NCI-H510A treated with DMSO at 0.1 percent for 48 hours (cell line): Measurements from ENCODE around the gene ZCCHC24.
A peak's percentile ranks its signal among the peaks of the same experiment; 100 is the strongest.

Experiments used
- DNase-seq: peaks from one replicate; lab custom pipeline; 2025; lab: John Stamatoyannopoulos, UW

The ZCCHC24 gene

GRCh38 chr10:79360499-79361342, 84.7 kb downstream of the ZCCHC24 start:
- DNase-seq, result no peak

DNA sequence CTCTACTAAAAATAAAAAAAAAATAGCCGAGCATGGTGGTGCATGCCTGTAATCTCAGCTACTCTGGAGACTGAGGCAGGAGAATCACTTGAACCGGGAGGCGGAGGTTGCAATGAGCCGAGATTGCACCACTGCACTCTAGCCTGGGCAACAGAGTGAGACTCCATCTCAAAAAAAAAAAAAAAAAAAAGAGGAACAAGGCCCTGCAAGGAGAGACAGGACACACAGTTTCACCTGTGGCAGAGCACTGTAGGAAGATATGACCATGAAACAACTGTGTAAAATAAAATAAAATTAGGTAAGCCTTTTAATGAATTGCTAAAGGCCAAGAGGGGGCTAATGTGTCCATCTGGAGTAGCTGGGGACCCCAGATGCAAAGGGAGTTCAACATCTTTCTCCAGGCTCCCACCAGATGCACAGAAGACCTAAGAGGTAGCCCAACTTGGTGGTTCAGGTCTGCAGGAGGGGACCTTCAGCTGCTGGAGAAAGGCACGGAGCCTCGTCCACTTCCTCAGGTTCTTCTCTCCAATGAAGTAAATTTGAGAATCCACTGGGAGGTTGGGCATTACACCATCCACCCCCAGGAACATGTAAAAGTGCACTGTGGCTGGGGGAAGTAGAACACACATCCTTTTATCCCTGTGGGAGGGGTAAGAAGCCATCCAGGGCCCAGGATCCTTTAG, 85.5 kb downstream of the ZCCHC24 start:
- no peak for DNase-seq

GRCh38 chr10:79358811-79359210, 86.6 kb downstream of the ZCCHC24 start:
- DNase-seq, result no peak

- DNase-seq, result no peak
Observed at GRCh38 chr10:79357180-79357579, 88.2 kb downstream of the ZCCHC24 start.

GRCh38 chr10:79356104-79356503, 89.3 kb downstream of the ZCCHC24 start:
- DNase-seq, result no peak

- DNase-seq, result no peak
Observed at GRCh38 chr10:79355420-79356017, 89.9 kb downstream of the ZCCHC24 start.

DNA sequence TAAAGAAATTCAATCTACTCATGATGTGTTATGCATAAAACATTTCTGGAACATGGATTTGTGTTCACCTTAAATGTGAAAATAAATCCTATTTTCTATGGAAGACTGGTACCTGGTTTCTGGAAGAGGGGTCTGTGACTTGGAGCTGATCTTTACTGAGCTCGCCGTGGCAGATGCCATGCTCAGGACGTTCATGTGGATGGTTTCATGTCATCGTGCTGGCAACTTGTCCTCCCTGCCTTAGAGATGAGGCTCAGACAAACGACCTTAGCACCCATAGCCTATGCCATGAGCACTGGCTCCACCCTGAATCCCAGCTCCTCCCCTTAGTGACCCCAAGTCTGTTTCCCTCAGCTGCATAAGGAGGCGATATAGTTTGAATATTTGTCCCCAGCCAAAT, 90.8 kb downstream of the ZCCHC24 start:
- no peak for DNase-seq

- no peak for DNase-seq
Observed at GRCh38 chr10:79354141-79354540, 91.3 kb downstream of the ZCCHC24 start.

- no peak for DNase-seq
Observed at GRCh38 chr10:79353726-79354125, 91.7 kb downstream of the ZCCHC24 start.

- DNase-seq, result no peak
Observed at GRCh38 chr10:79353000-79353406, 92.4 kb downstream of the ZCCHC24 start.

DNA sequence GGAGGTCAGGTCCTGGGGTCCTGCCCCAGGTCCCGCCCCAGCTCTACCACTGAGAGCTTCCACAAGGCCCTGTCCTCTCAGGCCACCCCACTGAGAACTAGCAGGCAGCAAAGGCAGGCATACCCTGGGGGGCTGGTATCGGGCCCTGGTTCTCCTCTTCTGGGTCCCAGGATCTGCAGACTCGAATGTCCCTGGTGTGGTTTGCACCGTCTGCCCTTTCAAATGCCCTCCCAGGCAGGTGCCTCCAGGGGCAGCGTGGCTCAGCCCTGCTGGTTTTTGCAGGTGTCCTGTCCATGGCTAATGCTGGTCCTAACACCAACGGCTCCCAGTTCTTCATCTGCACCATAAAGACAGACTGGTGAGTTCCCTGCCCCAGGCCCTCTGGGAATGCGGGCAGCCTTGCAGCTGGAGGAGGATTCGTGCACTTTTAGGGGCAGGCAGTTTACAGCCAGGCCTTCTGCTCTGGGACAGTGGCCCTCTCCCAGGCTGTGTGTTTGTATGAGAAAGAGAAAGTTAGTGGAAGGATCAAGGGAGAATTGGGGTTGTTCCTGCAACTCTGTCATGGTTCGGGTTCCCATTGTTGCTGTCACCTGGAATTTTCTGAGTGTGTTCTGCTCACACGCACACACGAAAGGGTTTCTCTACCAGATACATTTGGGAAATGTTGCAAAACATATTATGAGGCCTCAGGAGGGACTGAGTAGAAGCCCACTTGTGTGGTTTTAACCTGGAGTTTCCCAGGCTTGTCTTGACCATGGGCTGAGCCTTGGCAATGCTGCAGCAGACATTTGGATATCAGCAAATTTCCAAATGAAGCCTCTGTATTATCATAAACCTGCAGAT, 93.2 kb downstream of the ZCCHC24 start:
- DNase-seq, result no peak

DNA sequence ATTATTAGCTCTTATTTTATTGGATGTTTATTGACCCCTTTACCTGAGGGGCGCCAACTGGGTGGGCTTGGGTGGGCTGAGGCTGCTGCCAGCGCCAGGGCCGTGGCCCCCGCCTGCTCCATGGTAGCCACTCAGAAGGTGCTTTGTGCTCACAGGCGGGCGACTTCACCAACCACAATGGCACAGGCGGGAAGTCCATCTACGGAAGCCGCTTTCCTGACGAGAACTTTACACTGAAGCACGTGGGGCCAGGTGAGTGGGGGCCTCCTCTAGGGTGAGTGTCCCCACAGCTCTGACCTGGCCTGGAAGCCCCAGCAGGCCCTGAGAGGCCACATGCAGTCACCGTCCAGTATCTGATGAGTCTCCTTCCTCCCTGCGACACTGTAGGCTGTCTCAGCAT, 94.1 kb downstream of the ZCCHC24 start:
- no peak for DNase-seq

GRCh38 chr10:79350407-79351154, 94.8 kb downstream of the ZCCHC24 start:
- no peak for DNase-seq

- no peak for DNase-seq
Observed at GRCh38 chr10:79349766-79350406, 95.5 kb downstream of the ZCCHC24 start.

- DNase-seq, result no peak
Observed at GRCh38 chr10:79349072-79349491, 96.3 kb downstream of the ZCCHC24 start.

GRCh38 chr10:79348640-79348988, 96.8 kb downstream of the ZCCHC24 start:
- no peak for DNase-seq

DNA sequence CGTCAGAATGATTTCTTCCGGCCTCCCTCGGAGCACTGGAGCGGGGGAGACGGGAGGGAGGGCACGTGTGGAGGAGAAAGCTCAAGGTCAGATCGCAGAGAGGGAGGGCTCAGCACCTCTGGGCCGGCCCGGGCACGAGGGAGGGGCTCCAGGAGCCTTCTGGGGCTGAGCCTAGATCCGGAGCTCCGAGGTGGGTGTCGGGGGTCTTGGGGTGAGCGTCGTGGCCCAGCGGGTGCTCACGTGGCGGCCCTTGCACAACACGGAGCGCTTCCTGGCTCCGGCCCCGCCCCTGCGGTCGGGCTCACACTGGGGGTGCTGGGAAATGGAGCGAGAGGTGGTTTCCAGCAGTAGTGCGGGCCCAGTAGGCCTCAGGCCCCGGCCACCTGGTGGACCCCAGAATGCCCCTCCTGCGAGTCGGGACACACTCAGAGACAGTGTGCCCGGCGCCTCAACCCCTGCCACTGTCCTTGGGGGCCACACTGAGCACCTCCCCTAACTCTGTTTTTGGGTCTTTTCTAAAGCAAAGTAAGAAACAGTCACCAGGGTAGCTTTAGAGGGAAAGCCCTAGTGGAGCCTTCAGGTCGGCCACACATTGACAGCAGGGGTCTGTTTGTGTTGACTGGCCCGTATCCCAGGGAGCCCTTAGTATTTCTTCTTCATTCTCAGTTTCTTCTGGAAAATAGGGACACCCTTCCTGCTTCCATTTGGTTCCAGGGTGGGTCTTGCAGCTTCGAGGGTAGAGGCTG, 97.4 kb downstream of the ZCCHC24 start:
- DNase-seq, result peak; percentile 17

- DNase-seq, result peak; percentile 80
Observed at GRCh38 chr10:79347226-79347893, 98.1 kb downstream of the ZCCHC24 start, which contains the start of gene PPIF. Gene PPIF, plus strand, starts transcription at chr10:79347469. Its CDS starts 80 bp downstream, at chr10:79347549.

- no peak for DNase-seq
Observed at GRCh38 chr10:79346388-79347225, 98.8 kb downstream of the ZCCHC24 start.
